Calu3 (cell line): ENCODE data around the gene SLIT3. TPM values are rescaled to one million over a fixed set of nuclear protein-coding genes. Genes with fewer than 3 reads are reported as not detected.

ENCODE experiments used
- BruUV-seq: library from RNA; stranded (reverse); fragments of 400-500 nt; replicated peaks from 2 replicates; lab custom pipeline; 2021; lab: Mats Ljungman, UMichigan
- CTCF ChIA-PET: fragments of 300-600 bp; sonication (Branson Sonifier 250); formaldehyde crosslinking; loops from one replicate; lab custom pipeline; 2022; ENCODE audit warnings: antibody characterized with exemption; lab: Charles Lee
- DNase-seq: peaks from one replicate; pipeline ENCODE4 v3.0.0; 2022
- H3K27ac Mint-ChIP-seq: one replicate; pipeline ENCODE4 v1.8.0; 2022; ENCODE audit warnings: mixed read lengths; ENCODE audit not compliant: unreplicated experiment
- H3K27me3 Mint-ChIP-seq: one replicate; pipeline ENCODE4 v1.8.0; 2022; ENCODE audit warnings: mixed read lengths; ENCODE audit not compliant: unreplicated experiment
- H3K36me3 Mint-ChIP-seq: one replicate; pipeline ENCODE4 v1.8.0; 2022; ENCODE audit warnings: mild to moderate bottlenecking, moderate library complexity, mixed read lengths; ENCODE audit not compliant: insufficient read depth, unreplicated experiment
- H3K4me1 Mint-ChIP-seq: one replicate; pipeline ENCODE4 v1.8.0; 2022; ENCODE audit warnings: mild to moderate bottlenecking, low read depth, mixed read lengths; ENCODE audit not compliant: unreplicated experiment
- H3K4me3 Mint-ChIP-seq: one replicate; pipeline ENCODE4 v1.8.0; 2022; ENCODE audit warnings: mild to moderate bottlenecking, low read depth, moderate library complexity, mixed read lengths; ENCODE audit not compliant: unreplicated experiment
- H3K9me3 Mint-ChIP-seq: one replicate; pipeline ENCODE4 v1.8.0; 2022; ENCODE audit warnings: low read depth, mixed read lengths; ENCODE audit not compliant: unreplicated experiment
- CTCF ChIP-seq: fragments of 200-600 bp; IDR thresholded peaks from one replicate; pipeline ENCODE4 v1.8.0; 2022; ENCODE audit warnings: antibody characterized with exemption; ENCODE audit not compliant: unreplicated experiment
- intact Hi-C: fragments of 100-400 bp; cut with micrococcal nuclease; formaldehyde crosslinking; loops from one replicate; pipeline ENCODE4 v1.10.0; 2022; ENCODE audit not compliant: unreplicated experiment
- total RNA-seq: library from RNA; stranded (reverse); gene quantifications from 2 replicates; pipeline ENCODE4 v1.2.3, GENCODE V29; 2022

The SLIT3 gene
- total RNA-seq, 1 experiment from 2014 or later: not detected

DNA sequence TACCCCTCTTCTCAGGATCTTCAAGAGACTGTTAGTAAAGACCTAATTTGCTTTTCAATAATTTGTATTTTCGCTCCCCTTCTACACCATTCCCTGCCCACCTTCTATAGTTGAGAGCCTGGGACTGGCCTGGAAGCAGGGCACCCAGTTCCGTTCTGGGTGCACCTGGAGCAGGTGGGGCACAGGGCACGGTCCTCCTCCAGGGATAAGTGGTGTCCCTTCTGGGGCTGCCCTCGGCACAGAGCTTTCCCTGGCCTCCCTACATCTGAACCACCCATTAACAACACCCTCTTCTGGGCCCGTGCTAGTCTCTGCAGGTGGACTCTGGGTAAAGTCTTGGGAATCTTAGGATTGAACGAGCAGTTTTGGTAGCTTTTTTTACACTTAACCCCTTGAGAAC lies 628.9 kb downstream of the SLIT3 start:
- intact Hi-C loops: no loop called here
- Mint-ChIP-seq H3K4me1 (peaks cover 8% of the 10 kb centered on the region), H3K27me3 (no peaks in the 10 kb centered on the region), H3K9me3 (no peaks in the 10 kb centered on the region), H3K4me3 (no peak overlapping the region), H3K27ac (no peak overlapping the region), H3K36me3 (no peaks in the 10 kb centered on the region)
- BruUV-seq: no TSS peak
- DNase-seq: no peak
- CTCF ChIA-PET: no interaction called here
- TF ChIP-seq CTCF: no peak

DNA sequence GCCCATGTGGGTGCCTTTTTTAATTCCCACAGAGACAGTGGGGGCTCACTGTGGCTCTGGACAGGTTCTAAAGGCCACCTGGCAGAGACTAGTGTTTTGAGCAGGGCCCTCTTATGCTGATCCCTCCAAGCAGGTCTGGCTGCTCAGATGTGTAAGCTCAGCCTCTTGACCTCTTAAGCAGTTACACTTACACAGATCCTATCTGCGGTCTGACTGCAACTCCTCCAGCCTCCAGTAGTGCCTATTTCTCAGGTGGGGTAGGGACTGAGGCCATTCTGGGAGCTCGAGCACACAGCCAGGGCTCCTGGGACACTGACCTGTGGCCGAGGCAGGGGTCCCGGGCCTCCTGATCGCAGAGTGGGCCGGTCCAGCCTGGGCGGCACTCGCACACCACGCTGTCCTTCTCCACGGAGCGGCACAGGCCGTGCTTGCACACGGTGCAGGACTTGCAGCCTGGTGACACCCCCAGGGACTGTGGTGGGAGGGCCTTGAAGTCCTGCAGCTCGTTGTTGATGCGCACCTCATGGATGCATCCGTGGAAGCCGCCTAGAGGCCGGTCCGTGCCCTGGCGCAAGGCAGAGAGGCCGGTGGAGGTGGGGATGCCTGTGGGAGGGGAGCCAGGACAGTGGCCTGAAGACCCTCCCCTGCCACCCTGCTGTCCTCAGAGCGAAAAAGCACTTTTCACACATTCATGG lies 629.9 kb downstream of the SLIT3 start:
- no peaks in the 10 kb centered on the region for H3K9me3 Mint-ChIP-seq
- no peaks in the 10 kb centered on the region for H3K27me3 Mint-ChIP-seq
- no peak overlapping the region for H3K27ac Mint-ChIP-seq
- intact Hi-C loops: no loop called here
- no peaks in the 10 kb centered on the region for H3K36me3 Mint-ChIP-seq
- CTCF ChIA-PET: no interaction called here
- DNase-seq: no peak
- no TSS peak for BruUV-seq
- H3K4me1 Mint-ChIP-seq: peaks cover 8% of the 10 kb centered on the region
- TF ChIP-seq CTCF: no peak
- H3K4me3 Mint-ChIP-seq: no peak overlapping the region

- TF ChIP-seq CTCF: no peak
- Mint-ChIP-seq H3K27me3 (no peaks in the 10 kb centered on the region), H3K9me3 (no peaks in the 10 kb centered on the region), H3K4me3 (no peak overlapping the region), H3K4me1 (peaks cover 8% of the 10 kb centered on the region), H3K36me3 (no peaks in the 10 kb centered on the region), H3K27ac (no peak overlapping the region)
- no peak for DNase-seq
- intact Hi-C loops: no loop called here
- BruUV-seq: no TSS peak
- CTCF ChIA-PET: no interaction called here
These were observed 631.1 kb downstream of the SLIT3 start for GRCh38 chr5:168669668-168670378.

DNA sequence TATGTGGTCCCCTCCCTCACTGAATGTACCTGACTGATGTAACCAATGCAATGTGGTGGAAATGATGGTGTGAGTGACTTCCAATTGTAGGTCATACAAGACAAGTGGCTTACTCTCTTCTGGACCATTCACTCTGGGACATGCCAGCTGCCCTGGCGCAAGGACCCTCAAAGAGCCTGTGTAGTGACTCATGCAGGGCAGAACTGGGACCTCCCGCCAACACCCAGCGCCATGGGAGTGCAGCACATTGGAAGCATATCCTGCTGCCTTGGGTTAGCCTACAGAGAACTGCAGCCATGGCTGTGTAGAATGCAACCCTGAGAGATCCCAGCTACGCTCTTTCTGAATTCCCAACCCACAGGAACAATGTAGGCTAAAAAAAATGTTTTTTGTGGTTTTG lies 631.8 kb downstream of the SLIT3 start:
- Mint-ChIP-seq H3K4me1 (peaks cover 8% of the 10 kb centered on the region), H3K36me3 (no peaks in the 10 kb centered on the region), H3K27ac (no peak overlapping the region), H3K27me3 (no peaks in the 10 kb centered on the region), H3K9me3 (no peaks in the 10 kb centered on the region), H3K4me3 (no peak overlapping the region)
- TF ChIP-seq CTCF: no peak
- DNase-seq: no peak
- intact Hi-C loops: no loop called here
- BruUV-seq: no TSS peak
- CTCF ChIA-PET: no interaction called here
